BE2C (cell line): ENCODE data around the gene NCEH1.

Experiments used
- DNase-seq: peaks from one replicate; pipeline ENCODE4 v3.0.0-alpha.2; 2020
- H3K27me3 ChIP-seq: fragments of 250-450 bp; sonication (Bioruptor Pico); 2 replicates; pipeline ENCODE4 v1.5.1; 2020; ENCODE audit warnings: mild to moderate bottlenecking
- H3K36me3 ChIP-seq: fragments of 250-450 bp; sonication (Bioruptor Pico); 2 replicates; pipeline ENCODE4 v1.5.1; 2020; ENCODE audit warnings: mild to moderate bottlenecking
- H3K4me1 ChIP-seq: fragments of 250-450 bp; sonication (Bioruptor Pico); 2 replicates; pipeline ENCODE4 v1.5.1; 2020
- H3K4me3 ChIP-seq: 2 replicates; pipeline ENCODE4 v1.5.1; 2011; ENCODE audit warnings: low read depth, low read length
- H3K9me3 ChIP-seq: fragments of 250-450 bp; sonication (Bioruptor Pico); 2 replicates; pipeline ENCODE4 v1.5.1; 2020
- TF ChIP-seq, protein P1 (sequence below): IDR thresholded peaks from 2 replicates; pipeline ENCODE4 v1.5.1; 2012; ENCODE audit warnings: mild to moderate bottlenecking, low read depth, low read length

Gene NCEH1

DNA sequence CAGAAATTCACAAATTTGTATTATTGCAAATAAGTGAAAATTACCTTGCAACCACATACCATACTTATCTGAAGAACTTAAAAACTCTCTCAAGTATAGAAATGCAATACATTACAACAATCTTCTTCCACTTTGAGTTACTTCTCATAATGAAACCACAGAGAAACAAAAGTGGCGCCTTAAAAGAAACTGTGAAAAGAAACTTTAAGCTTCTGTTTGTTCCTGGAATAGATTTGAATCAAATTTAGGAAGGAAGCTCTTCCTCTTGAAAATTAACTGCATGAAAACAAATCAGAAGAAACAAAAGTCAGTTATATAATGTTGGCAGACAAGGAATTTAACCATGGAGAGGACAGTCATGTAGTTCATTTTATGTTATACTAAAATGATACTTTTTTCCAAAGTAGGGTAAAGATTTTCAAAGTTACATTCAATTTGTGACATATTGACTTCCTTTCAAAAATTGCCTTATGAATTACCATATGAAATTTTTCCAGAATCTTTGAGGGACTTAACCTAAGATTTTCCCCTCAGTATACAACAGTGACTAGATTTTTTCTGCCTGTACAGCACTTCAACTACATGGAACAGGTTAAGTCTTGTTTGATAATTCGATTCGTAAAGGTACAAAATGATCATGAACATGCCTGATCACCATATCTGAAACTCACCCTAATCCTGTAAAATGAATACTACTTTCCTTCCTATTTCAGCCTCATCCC is 130.0 kb downstream of the NCEH1 start:
- TF ChIP-seq, protein P1, sequence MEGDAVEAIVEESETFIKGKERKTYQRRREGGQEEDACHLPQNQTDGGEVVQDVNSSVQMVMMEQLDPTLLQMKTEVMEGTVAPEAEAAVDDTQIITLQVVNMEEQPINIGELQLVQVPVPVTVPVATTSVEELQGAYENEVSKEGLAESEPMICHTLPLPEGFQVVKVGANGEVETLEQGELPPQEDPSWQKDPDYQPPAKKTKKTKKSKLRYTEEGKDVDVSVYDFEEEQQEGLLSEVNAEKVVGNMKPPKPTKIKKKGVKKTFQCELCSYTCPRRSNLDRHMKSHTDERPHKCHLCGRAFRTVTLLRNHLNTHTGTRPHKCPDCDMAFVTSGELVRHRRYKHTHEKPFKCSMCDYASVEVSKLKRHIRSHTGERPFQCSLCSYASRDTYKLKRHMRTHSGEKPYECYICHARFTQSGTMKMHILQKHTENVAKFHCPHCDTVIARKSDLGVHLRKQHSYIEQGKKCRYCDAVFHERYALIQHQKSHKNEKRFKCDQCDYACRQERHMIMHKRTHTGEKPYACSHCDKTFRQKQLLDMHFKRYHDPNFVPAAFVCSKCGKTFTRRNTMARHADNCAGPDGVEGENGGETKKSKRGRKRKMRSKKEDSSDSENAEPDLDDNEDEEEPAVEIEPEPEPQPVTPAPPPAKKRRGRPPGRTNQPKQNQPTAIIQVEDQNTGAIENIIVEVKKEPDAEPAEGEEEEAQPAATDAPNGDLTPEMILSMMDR: no peak
- no peaks in the 10 kb centered on the region for H3K4me1 ChIP-seq
- no peak for DNase-seq
- H3K4me3 ChIP-seq: no peak overlapping the region
- no peaks in the 10 kb centered on the region for H3K36me3 ChIP-seq
- H3K27me3 ChIP-seq: peaks cover 4% of the 10 kb centered on the region; the same call in 1 of the 2 replicates
- no peaks in the 10 kb centered on the region for H3K9me3 ChIP-seq
